Natural killer cell treated with Interleukin-12 subunit alpha and Interleukin-12 subunit beta and Interleukin-15 and Interleukin-18, amount 100 ng/mL, for 72 hours (primary cell): ENCODE measurements around the gene SIPA1L3. TPM values are rescaled to one million over a fixed set of nuclear protein-coding genes. Genes with fewer than 3 reads are reported as not detected.

Experiments used
- ATAC-seq, 2 donors: fragments of 150-1000 bp; cut with Tn5 transposase in 1 of 2; sonication (Bioruptor Pico), chemical (Tn5 transposase) in 1 of 2; 2 replicates each; pipeline ENCODE4 v1.10.0; 2021
- DNase-seq: peaks from one replicate; pipeline ENCODE4 v3.0.0; 2022; ENCODE audit warnings: low spot score
- H3K27ac Mint-ChIP-seq, 2 donors: 1 replicate in 1 of 2; 2 replicates in 1 of 2; pipeline ENCODE4 v1.8.0; 2022; ENCODE audit warnings: mixed read lengths in 2 of 2, mild to moderate bottlenecking in 1 of 2, moderate library complexity in 1 of 2
- H3K27me3 Mint-ChIP-seq, 2 donors: 1 replicate in 1 of 2; 2 replicates in 1 of 2; pipeline ENCODE4 v1.8.0; 2022; ENCODE audit warnings: mixed read lengths in 2 of 2
- H3K36me3 Mint-ChIP-seq: one replicate; pipeline ENCODE4 v1.8.0; 2022; ENCODE audit warnings: mixed read lengths
- H3K4me1 Mint-ChIP-seq, 2 donors: 1 replicate in 1 of 2; 2 replicates in 1 of 2; pipeline ENCODE4 v1.8.0; 2022; ENCODE audit warnings: low read depth in 2 of 2, mixed read lengths in 2 of 2, mild to moderate bottlenecking in 1 of 2
- H3K4me3 Mint-ChIP-seq: one replicate; pipeline ENCODE4 v1.8.0; 2022; ENCODE audit warnings: mixed read lengths
- H3K9me3 Mint-ChIP-seq: 2 replicates; pipeline ENCODE4 v1.8.0; 2022; ENCODE audit warnings: mixed read lengths
- total RNA-seq, 2 donors: library from RNA; stranded (reverse); gene quantifications; one replicate each; pipeline ENCODE4 v1.2.3, GENCODE V29; 2022

Gene SIPA1L3
- total RNA-seq, 2 donors from 2014 or later: 16.8 to 31.0 TPM

DNA sequence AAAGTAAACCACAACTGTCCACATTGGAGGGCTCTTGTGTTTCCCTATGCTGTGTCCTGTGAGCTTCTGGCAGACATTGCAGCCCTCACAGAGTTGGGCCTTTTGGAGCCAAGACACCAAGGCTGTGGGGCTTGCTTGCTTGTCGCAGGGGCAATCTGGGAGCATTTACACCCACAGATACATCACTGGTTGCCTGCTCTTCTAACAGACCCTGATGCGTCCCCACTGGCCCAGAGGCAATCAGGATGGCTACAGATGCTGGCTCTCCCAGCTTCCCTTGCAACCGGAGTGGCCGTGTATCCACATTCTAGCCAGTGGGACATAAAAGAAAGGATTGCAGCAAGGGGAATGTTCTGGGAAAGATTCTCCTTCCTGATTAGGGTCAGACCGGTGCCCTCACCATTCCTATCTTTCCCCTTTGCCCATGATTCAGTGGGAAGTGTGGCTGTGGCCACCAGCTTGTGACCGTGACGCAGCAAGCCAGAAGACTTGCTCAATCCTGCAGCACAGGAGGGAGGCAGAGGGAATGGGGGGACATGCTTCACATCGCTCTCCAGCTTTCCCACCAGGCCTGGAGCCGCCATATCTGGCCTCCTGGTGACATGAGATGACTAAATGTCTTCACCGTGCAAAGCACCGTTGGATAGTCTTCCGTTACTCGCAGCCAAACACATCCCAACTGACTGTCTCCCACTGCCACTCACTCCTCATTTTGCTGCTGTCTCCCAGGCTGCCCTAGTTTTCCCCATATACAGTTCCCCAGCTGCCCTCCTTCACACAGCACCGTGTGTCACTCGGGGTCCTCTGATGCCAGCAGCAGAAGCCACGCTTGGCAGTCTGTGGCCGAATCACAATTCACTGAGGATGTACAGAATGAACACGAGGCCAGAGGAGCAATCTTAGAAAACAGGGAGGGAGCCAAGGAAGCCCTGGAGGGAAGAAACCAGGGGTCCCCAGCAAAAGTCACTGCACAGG, 166.1 kb downstream of the SIPA1L3 start:
- no peaks in the 10 kb centered on the region for H3K27me3 Mint-ChIP-seq
- no peak overlapping the region for H3K27ac Mint-ChIP-seq
- H3K9me3 Mint-ChIP-seq: no peaks in the 10 kb centered on the region
- H3K4me3 Mint-ChIP-seq: no peak overlapping the region
- H3K36me3 Mint-ChIP-seq: no peaks in the 10 kb centered on the region
- DNase-seq (no peak), ATAC-seq (no peak)
- peaks cover 6% of the 10 kb centered on the region in 2 donors for H3K4me1 Mint-ChIP-seq

DNA sequence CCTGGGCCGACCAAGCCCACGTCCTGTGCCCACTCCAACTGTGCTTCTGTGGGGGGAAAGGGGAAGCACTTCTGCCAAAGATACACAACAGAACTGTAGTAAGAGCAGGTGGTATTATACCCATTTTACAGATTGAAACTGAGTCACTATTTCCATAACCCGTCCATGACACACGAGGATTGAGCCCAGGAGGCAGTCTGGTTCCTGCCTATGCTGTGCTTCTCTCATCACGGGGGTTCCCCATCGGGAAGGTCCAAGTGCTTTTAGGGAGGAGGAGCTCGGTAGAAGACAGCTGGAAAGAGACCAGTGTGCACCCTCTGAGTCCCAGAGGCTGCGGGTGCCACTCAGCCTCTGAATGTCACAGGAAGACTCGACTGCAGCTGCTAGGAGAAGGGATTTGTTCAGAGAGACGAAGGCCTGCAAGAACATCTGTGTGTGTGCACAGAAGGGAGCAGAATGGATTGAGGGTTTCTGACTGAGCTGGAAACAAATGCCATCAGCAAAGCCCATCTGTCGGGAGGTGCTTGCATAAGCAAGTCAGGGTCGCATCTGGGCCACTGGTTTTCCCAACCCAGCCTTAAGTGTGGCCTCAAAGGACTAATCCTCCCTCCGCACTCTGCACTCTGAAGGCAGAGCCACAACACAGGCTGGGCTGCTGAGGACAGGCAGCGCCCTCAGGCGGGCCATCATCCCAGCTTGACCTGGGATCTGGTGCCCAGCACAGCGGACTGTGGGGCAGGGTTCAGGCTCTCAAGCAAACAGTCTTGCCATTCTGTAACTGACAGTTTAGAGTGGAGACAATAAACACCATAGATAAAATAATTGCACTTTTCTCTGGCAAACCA, 167.1 kb downstream of the SIPA1L3 start:
- H3K9me3 Mint-ChIP-seq: no peaks in the 10 kb centered on the region
- no peak for ATAC-seq
- no peaks in the 10 kb centered on the region for H3K36me3 Mint-ChIP-seq
- DNase-seq: no peak
- H3K4me1 Mint-ChIP-seq: peaks cover 6% of the 10 kb centered on the region in 2 donors
- H3K27ac Mint-ChIP-seq: no peak overlapping the region
- H3K4me3 Mint-ChIP-seq: no peak overlapping the region
- no peaks in the 10 kb centered on the region for H3K27me3 Mint-ChIP-seq

DNA sequence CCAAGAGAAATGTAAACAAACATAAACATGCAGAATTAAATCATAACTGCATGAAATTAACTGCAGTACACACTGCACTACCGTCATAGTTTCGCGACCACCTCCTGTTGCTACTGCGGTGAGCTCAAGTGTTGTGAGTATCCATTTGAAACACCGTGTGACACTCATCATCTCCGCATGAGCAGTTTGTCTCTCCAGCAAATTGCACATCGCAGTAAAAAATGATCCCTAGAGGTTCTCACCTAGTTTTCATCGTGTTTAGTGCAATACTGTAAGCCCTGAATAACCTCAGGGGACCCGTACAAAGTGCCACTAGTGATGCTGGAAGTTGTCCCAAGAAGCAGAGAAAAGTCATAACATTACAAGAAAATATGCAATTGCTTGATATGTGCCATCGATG, 169.3 kb downstream of the SIPA1L3 start:
- Mint-ChIP-seq H3K36me3 (no peaks in the 10 kb centered on the region), H3K4me1 (peaks cover 12 to 14% of the 10 kb centered on the region in 2 donors), H3K27ac (no peak overlapping the region), H3K27me3 (no peaks in the 10 kb centered on the region), H3K4me3 (no peak overlapping the region), H3K9me3 (no peaks in the 10 kb centered on the region)
- ATAC-seq (no peak), DNase-seq (no peak)

DNA sequence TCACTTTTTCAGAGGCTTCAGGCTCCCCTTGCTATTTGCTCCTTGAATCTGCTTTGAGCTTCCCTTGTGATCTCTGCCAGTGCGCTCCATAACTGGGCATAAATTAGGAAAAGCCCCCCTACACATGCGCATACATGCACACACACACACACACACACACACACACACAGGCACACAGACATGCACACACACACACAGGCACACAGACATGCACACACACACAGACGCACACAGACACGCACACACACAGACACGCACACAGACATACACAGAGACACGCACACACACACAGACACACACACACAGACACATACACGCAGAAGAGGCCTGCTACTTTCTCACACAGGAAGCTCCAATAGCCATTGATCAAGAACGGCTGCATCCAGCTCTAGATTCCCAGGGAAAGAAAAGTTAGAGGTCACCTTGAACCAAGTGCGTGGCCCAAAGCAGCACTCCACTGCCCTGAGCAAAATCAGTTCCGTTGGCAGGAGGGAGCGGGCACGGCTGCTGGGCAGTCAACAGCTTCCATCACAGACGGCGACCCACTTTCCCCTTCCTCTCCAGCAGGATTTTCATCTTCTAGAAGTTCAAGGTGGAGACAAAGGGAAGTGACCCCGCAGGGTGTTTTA, 171.4 kb downstream of the SIPA1L3 start:
- no peak overlapping the region for H3K4me3 Mint-ChIP-seq
- DNase-seq: peak; percentile 20
- H3K36me3 Mint-ChIP-seq: peaks cover 4% of the 10 kb centered on the region

DNA sequence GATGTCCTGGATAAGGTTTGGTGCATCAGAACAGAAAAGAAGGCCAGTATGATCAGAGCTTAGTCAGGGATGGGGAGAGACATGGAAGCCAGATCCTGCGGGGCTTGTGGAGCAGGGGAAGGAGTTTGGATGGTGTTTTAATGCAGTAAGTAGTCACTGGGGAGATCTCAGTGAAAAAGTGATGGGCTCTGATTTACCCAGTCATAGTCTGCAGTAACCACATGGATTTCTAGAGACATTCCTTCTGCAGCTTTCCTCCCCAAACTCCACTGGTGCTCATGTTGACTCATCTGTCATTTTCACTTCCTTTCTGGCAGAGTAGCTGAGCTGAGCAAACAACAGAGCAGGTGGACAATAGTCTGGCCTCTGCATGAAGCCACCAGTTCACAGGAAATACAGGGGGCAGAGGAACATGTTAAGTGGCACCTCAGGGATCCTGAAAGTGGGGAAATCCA, 172.9 kb downstream of the SIPA1L3 start:
- DNase-seq (peak; percentile 10), ATAC-seq (no peak)
- Mint-ChIP-seq H3K4me3 (no peak overlapping the region), H3K27me3 (no peaks in the 10 kb centered on the region), H3K4me1 (peaks cover 8 to 12% of the 10 kb centered on the region in 2 donors), H3K9me3 (no peaks in the 10 kb centered on the region), H3K36me3 (peaks cover 4% of the 10 kb centered on the region), H3K27ac (no peak overlapping the region)

More for the DNA sequence above, 171.4 kb downstream of the SIPA1L3 start:
- ATAC-seq: no peak
- Mint-ChIP-seq H3K27ac (no peak overlapping the region), H3K4me1 (peaks cover 9 to 12% of the 10 kb centered on the region in 2 donors), H3K9me3 (no peaks in the 10 kb centered on the region), H3K27me3 (no peaks in the 10 kb centered on the region)

DNA sequence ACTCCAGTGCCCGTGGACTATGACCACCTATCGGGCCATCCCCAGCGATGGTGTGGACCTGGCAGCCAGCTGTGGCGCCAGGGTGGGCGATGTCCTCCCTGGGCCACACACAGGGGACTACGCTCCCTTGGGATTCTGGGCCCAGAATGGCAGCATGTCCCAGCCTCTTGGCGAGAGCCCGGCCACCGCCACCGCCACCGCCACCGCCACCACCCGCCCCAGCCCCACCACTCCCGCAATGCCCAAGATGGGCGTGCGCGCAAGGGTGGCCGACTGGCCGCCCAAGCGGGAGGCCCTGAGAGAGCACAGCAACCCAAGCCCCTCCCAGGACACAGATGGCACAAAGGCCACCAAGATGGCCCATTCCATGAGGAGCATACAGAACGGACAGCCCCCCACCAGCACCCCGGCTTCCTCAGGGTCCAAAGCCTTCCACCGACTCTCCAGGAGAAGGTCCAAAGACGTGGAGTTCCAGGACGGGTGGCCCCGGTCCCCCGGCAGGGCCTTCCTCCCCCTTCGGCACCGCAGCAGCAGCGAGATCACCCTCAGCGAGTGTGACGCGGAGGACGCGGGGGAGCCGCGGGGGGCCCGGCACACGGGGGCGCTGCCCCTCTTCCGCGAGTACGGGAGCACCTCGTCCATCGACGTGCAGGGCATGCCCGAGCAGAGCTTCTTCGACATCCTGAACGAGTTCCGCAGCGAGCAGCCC, 174.7 kb downstream of the SIPA1L3 start:
- no peak for ATAC-seq

DNA sequence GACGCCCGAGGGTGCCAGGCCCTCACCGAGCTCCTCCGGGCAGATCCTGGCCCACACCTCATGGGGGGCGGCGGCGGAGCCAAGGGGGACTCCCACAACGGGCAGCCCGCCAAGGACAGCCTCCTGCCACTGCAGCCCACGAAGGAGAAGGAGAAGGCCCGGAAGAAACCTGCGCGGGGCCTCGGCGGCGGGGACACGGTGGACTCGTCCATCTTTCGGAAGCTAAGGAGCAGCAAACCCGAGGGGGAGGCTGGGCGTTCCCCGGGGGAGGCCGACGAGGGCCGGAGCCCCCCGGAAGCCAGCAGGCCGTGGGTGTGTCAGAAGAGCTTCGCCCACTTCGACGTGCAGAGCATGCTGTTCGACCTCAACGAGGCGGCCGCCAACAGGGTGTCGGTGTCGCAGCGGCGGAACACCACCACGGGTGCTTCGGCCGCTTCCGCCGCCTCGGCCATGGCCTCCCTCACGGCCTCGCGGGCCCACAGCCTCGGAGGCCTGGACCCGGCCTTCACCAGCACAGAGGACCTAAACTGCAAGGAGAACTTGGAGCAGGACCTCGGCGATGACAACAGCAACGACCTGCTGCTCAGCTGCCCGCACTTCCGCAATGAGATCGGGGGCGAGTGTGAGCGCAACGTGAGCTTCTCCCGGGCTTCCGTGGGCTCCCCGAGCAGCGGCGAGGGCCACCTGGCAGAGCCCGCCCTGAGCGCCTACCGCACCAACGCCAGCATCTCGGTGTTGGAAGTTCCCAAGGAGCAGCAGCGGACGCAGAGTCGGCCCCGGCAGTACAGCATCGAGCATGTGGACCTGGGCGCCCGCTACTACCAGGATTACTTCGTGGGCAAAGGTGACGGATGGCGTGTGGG, 175.5 kb downstream of the SIPA1L3 start:
- DNase-seq (no peak), ATAC-seq (no peak)
- Mint-ChIP-seq H3K4me3 (no peak overlapping the region), H3K36me3 (peaks cover 4% of the 10 kb centered on the region), H3K27ac (no peak overlapping the region), H3K9me3 (no peaks in the 10 kb centered on the region), H3K27me3 (no peaks in the 10 kb centered on the region), H3K4me1 (peaks cover 8 to 12% of the 10 kb centered on the region in 2 donors)

More for the DNA sequence above, 174.7 kb downstream of the SIPA1L3 start:
- no peak for DNase-seq
- no peaks in the 10 kb centered on the region for H3K27me3 Mint-ChIP-seq
- H3K27ac Mint-ChIP-seq: no peak overlapping the region
- H3K4me3 Mint-ChIP-seq: no peak overlapping the region
- H3K9me3 Mint-ChIP-seq: no peaks in the 10 kb centered on the region
- peaks cover 4% of the 10 kb centered on the region for H3K36me3 Mint-ChIP-seq
- peaks cover 8 to 12% of the 10 kb centered on the region in 2 donors for H3K4me1 Mint-ChIP-seq

DNA sequence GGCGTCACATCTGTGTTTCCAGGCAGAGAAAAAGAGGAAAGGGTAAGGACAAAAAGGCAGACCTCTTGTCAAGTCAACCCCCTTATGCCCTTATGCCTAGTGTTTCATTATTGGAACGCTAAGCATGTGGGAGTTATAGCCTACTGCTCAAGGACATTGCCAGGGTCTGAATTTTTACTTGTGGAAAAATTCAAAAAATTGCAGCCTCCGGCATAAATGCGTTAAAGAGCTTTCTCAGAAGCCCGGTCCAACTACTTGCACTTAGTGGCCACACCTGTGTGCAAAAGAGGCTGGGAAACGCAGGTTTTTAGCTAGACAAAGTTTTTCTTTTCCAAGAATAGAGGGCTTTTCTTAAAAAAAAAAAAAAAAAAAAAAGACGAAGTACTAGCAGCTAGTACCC, 177.2 kb downstream of the SIPA1L3 start:
- Mint-ChIP-seq H3K36me3 (peaks cover 4% of the 10 kb centered on the region), H3K4me1 (peaks cover 8 to 11% of the 10 kb centered on the region in 2 donors), H3K27me3 (no peaks in the 10 kb centered on the region), H3K4me3 (no peak overlapping the region), H3K9me3 (no peaks in the 10 kb centered on the region), H3K27ac (no peak overlapping the region)
- DNase-seq (no peak), ATAC-seq (no peak)

DNA sequence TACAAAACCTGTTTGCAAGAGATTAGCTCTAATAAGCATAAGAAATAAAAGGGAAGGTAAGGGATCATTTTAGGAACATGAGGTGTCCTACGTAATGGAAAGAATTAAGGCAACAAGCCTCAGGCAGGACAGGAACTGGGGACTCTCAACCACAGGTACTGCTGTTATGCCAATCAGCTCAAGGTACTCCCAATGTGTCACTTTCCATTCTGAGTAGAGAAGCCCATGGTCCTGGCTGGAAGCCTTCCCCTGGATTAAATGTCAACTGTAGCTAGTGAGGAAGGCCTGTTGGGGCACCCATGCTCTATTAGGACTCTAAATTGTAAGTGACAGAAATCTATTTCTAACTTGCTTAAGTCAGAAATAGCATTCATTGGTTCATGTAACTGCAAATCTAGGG, 182.4 kb downstream of the SIPA1L3 start:
- H3K4me1 Mint-ChIP-seq: no peaks in the 10 kb centered on the region
- H3K36me3 Mint-ChIP-seq: no peaks in the 10 kb centered on the region
- no peak overlapping the region for H3K4me3 Mint-ChIP-seq
- DNase-seq: no peak
- no peaks in the 10 kb centered on the region for H3K27me3 Mint-ChIP-seq
- no peak overlapping the region for H3K27ac Mint-ChIP-seq
- no peak for ATAC-seq
- no peaks in the 10 kb centered on the region for H3K9me3 Mint-ChIP-seq

DNA sequence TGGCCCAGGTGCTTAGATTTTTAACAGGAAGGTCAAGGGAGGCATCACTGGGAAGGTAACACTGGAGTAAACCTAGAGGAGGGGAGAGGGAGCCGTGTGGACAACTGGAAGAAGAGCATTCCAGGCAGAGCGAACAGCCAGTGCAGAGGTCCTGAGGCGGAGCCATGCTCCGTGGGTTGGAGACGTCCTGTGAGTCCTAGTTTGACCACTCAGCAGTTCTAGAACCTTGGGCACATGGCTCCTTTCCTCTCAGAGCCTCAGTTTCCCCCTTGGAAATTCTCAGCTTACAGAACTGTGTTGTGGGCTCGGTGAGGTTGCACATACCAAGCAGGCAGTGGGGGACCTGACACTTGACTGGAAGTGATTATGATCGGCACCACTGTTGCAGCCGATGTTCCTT, 186.1 kb downstream of the SIPA1L3 start:
- Mint-ChIP-seq H3K4me1 (peaks cover 5 to 7% of the 10 kb centered on the region in 2 donors), H3K36me3 (no peaks in the 10 kb centered on the region), H3K27me3 (no peaks in the 10 kb centered on the region), H3K27ac (no peak overlapping the region), H3K9me3 (no peaks in the 10 kb centered on the region), H3K4me3 (no peak overlapping the region)
- ATAC-seq (no peak), DNase-seq (no peak)

DNA sequence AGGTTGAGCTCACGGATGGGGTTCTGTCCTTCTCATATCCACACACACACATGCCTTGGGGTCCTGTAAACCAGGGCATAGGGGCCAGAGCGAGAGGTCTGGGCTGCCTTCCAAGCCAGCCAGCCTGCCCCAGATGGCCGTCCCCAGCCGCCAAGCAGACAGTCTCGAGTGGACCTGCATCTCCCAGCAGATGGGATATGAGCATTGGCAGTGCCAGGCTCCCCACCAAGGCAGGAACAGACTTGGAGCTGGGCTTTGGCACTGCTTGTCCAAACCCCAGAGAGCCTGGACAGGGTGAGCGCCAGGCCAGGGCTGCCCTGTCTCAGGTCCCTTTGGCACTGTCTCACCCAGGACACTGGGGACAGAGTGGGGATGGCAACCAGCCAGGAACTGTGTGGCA, 186.6 kb downstream of the SIPA1L3 start:
- Mint-ChIP-seq H3K4me1 (peaks cover 5 to 7% of the 10 kb centered on the region in 2 donors), H3K4me3 (no peak overlapping the region), H3K9me3 (no peaks in the 10 kb centered on the region), H3K27ac (no peak overlapping the region), H3K36me3 (no peaks in the 10 kb centered on the region), H3K27me3 (no peaks in the 10 kb centered on the region)
- peak in 1 of 2 donors; percentile 48 for ATAC-seq
- no peak for DNase-seq
